22Rv1 (cell line): Measurements from ENCODE around the gene PRKCE.

Experiments used
- CTCF ChIP-seq: fragments of 450-650 bp; IDR thresholded peaks from 2 replicates; pipeline ENCODE4 v1.5.1; 2017; ENCODE audit warnings: mild to moderate bottlenecking
- ZFX ChIP-seq: fragments of 450-650 bp; IDR thresholded peaks from 2 replicates; pipeline ENCODE4 v1.6.1; 2017; ENCODE audit warnings: antibody characterized with exemption, borderline replicate concordance

DNA sequence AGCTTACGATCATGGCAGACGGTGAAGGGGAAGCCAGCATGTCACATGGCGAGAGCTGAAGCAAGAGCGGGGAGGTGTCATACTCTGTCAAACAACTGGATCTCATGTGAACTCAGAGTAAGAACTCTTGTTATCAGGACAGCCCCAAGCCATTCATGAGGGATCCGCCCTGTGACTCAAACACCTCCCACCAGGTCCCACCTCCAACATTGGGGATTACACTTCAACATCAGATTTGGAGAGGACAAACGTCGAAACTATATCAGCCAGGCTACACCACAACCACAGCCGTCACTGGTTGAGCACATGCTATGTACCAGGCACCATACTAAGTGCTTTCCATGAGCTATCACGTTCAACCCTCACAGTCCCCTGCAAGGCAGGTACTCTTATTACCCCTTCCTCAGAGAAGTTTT, 293.8 kb downstream of the PRKCE start:
- TF ChIP-seq CTCF (no peak), ZFX (no peak)
